GM23338 (cell line): ENCODE measurements around the gene DCLK1. TPM values are rescaled to one million over a fixed set of nuclear protein-coding genes. Genes with fewer than 3 reads are reported as not detected.

Experiments
- ATAC-seq: fragments of 200-7000 bp; cut with Tn5 transposase; 3 replicates; pipeline ENCODE4 v1.9.1; 2020
- DNase-seq: peaks from one replicate; pipeline ENCODE4 v3.0.0-alpha.2; 2015; ENCODE audit warnings: low spot score
- H2AFZ ChIP-seq: fragments of 200-600 bp; sonication (generic); 2 replicates; pipeline ENCODE4 v1.8.0; 2016; ENCODE audit warnings: antibody characterized with exemption, mild to moderate bottlenecking, moderate library complexity
- H3F3A ChIP-seq: fragments of 200-600 bp; sonication (generic); replicated peaks from 2 replicates; pipeline ENCODE4 v1.8.0; 2017; ENCODE audit warnings: antibody characterized with exemption, mixed run types, low read depth
- H3K27ac ChIP-seq: fragments of 200-600 bp; sonication (generic); 2 replicates; pipeline ENCODE4 v1.6.1; 2016; ENCODE audit warnings: low read depth
- H3K27me3 ChIP-seq: fragments of 200-600 bp; sonication (generic); 2 replicates; pipeline ENCODE4 v1.8.0; 2016; ENCODE audit warnings: mild to moderate bottlenecking, mixed run types, moderate library complexity; ENCODE audit not compliant: insufficient read depth
- H3K36me3 ChIP-seq: fragments of 200-600 bp; sonication (generic); 2 replicates; pipeline ENCODE4 v1.8.0; 2016; ENCODE audit warnings: mild to moderate bottlenecking; ENCODE audit not compliant: insufficient read depth
- H3K4me1 ChIP-seq: fragments of 200-600 bp; sonication (generic); 2 replicates; pipeline ENCODE4 v1.8.0; 2016; ENCODE audit warnings: mild to moderate bottlenecking, moderate library complexity; ENCODE audit not compliant: insufficient read depth
- H3K4me2 ChIP-seq: fragments of 200-600 bp; sonication (generic); 2 replicates; pipeline ENCODE4 v1.7.1; 2017; ENCODE audit warnings: mixed run types
- H3K4me3 ChIP-seq: fragments of 200-600 bp; sonication (generic); 2 replicates; pipeline ENCODE4 v1.6.1; 2016; ENCODE audit warnings: mixed run types
- H3K79me2 ChIP-seq: fragments of 200-600 bp; sonication (generic); replicated peaks from 2 replicates; pipeline ENCODE4 v1.8.0; 2017; ENCODE audit warnings: mild to moderate bottlenecking; ENCODE audit not compliant: insufficient read depth
- H3K9me2 ChIP-seq: fragments of 200-600 bp; sonication (generic); 2 replicates; pipeline ENCODE4 v1.8.0; 2017; ENCODE audit not compliant: insufficient read depth
- H4K20me1 ChIP-seq: fragments of 200-600 bp; sonication (generic); replicated peaks from 2 replicates; pipeline ENCODE4 v1.8.0; 2017; ENCODE audit warnings: mild to moderate bottlenecking; ENCODE audit not compliant: insufficient read depth
- H3K27ac Mint-ChIP-seq: 2 replicates; pipeline ENCODE4 v1.8.0; 2020; ENCODE audit warnings: inconsistent platforms, mild to moderate bottlenecking, moderate library complexity, mixed read lengths
- H3K27me3 Mint-ChIP-seq: 3 replicates; pipeline ENCODE4 v1.8.0; 2022; ENCODE audit warnings: low read depth, mild to moderate bottlenecking, moderate library complexity, mixed read lengths, inconsistent platforms; ENCODE audit not compliant: insufficient read depth, poor library complexity
- H3K36me3 Mint-ChIP-seq: 3 replicates; pipeline ENCODE4 v1.8.0; 2021; ENCODE audit warnings: low read depth, mild to moderate bottlenecking, inconsistent platforms, moderate library complexity, mixed read lengths
- H3K4me1 Mint-ChIP-seq: 3 replicates; pipeline ENCODE4 v1.8.0; 2020; ENCODE audit warnings: mild to moderate bottlenecking, inconsistent platforms, mixed read lengths
- H3K4me3 Mint-ChIP-seq: 3 replicates; pipeline ENCODE4 v1.8.0; 2021; ENCODE audit warnings: moderate library complexity, mild to moderate bottlenecking, inconsistent platforms, mixed read lengths
- H3K9me3 Mint-ChIP-seq: 3 replicates; pipeline ENCODE4 v1.8.0; 2020; ENCODE audit warnings: moderate library complexity, mild to moderate bottlenecking, inconsistent platforms, mixed read lengths
- CREB1 ChIP-seq: fragments of 250-450 bp; sonication (Bioruptor Pico); IDR thresholded peaks from 2 replicates; pipeline ENCODE4 v1.5.0; 2020; ENCODE audit warnings: low read depth, mild to moderate bottlenecking, moderate library complexity
- EZH2 ChIP-seq: fragments of 200-600 bp; sonication (generic); IDR thresholded peaks from one replicate; pipeline ENCODE4 v1.8.0; 2017; ENCODE audit warnings: antibody characterized with exemption, mild to moderate bottlenecking, low read depth; ENCODE audit not compliant: unreplicated experiment
- EZH2phosphoT487 ChIP-seq: fragments of 200-600 bp; sonication (generic); IDR thresholded peaks from one replicate; pipeline ENCODE4 v1.8.1; 2018; ENCODE audit warnings: antibody characterized with exemption; ENCODE audit not compliant: unreplicated experiment
- JUNB ChIP-seq: IDR thresholded peaks from one replicate; pipeline ENCODE4 v1.6.1; 2016; ENCODE audit warnings: antibody characterized with exemption; ENCODE audit not compliant: unreplicated experiment
- NANOG ChIP-seq: IDR thresholded peaks from 2 replicates; pipeline ENCODE4 v1.6.1; 2016; ENCODE audit warnings: antibody characterized with exemption, borderline replicate concordance
- POLR2AphosphoS5 ChIP-seq: IDR thresholded peaks from 2 replicates; pipeline ENCODE4 v1.6.1; 2016; ENCODE audit warnings: antibody characterized with exemption, low read depth
- STAT1 ChIP-seq: IDR thresholded peaks from one replicate; pipeline ENCODE4 v1.6.1; 2016; ENCODE audit warnings: antibody characterized with exemption; ENCODE audit not compliant: unreplicated experiment
- ZNF114 ChIP-seq: fragments of 250-450 bp; sonication (Bioruptor Pico); IDR thresholded peaks from 2 replicates; pipeline ENCODE4 v1.5.0; 2020; ENCODE audit warnings: mild to moderate bottlenecking, moderate library complexity
- ZNF331 ChIP-seq: fragments of 250-450 bp; sonication (Bioruptor Pico); IDR thresholded peaks from 2 replicates; pipeline ENCODE4 v1.5.0; 2020; ENCODE audit warnings: low read depth, mild to moderate bottlenecking, moderate library complexity
- polyA plus RNA-seq: library from polyadenylated mRNA; unstranded; fragments of >200 nt; fragmentation: Nextera tagmentation; extraction: Ambion mirVana; gene quantifications from 2 replicates; pipeline ENCODE4 v1.2.1, GENCODE V29; 2016
- total RNA-seq: library from RNA; depleted of rRNA; stranded (reverse); fragments of >200 nt; shearing (Covaris generic); gene quantifications from 2 replicates; pipeline ENCODE4 v1.2.3, GENCODE V29; 2014
- TF ChIP-seq, protein P1 (sequence below): IDR thresholded peaks from 2 replicates; pipeline ENCODE4 v1.6.1; 2016; ENCODE audit warnings: antibody characterized with exemption
- TF ChIP-seq, protein P2 (sequence below): IDR thresholded peaks from one replicate; pipeline ENCODE4 v1.6.1; 2018; ENCODE audit warnings: antibody characterized with exemption; ENCODE audit not compliant: unreplicated experiment
- TF ChIP-seq, protein P3 (sequence below): fragments of 250-450 bp; sonication (Bioruptor Pico); IDR thresholded peaks from 2 replicates; pipeline ENCODE4 v1.5.0; 2020; ENCODE audit warnings: mild to moderate bottlenecking, moderate library complexity
- TF ChIP-seq, protein P4 (sequence below), 2 experiments: fragments of 200-600 bp in 1 of 2; sonication (generic) in 1 of 2; conservative IDR thresholded peaks; 2 replicates each; pipeline versions ENCODE4 v1.5.1 to v1.6.1; 2016 to 2017; ENCODE audit warnings: antibody characterized with exemption in 2 of 2, low read depth in 2 of 2, mild to moderate bottlenecking in 2 of 2, moderate library complexity in 1 of 2

The DCLK1 gene
- total and polyA plus RNA-seq, 2 experiments from 2014 or later: 13.1 to 57.7 TPM

DNA sequence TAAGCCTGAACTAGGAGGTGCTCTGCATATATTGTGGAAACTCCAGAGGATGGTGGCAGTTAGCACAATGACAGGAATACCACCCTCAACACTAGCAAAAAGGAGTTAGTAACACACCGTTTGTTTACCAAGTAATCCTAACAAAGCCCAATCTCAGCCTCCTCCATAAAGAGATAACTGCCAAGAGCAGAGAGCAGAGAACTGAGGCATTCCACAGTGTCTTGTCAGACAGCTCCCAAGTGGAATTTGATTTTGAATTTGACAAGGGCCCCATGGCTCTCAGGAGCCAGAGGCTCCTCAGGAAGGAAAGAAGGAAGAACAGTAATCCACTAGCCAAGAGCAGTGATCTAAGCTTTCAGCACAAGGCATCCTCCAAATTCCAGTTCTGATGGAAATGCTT is 298.6 kb downstream of the DCLK1 start:
- Histone ChIP-seq H3K27me3 (no peaks in the 10 kb centered on the region), H4K20me1 (no peaks in the 10 kb centered on the region), H3K79me2 (no peaks in the 10 kb centered on the region), H3K9me2 (no peaks in the 10 kb centered on the region), H3K4me3 (no peak overlapping the region), H3F3A (no peaks in the 10 kb centered on the region), H3K4me1 (no peaks in the 10 kb centered on the region), H3K4me2 (no peak overlapping the region), H2AFZ (no peak overlapping the region), H3K27ac (no peak overlapping the region), H3K36me3 (no peaks in the 10 kb centered on the region)
- ATAC-seq (no peak), DNase-seq (no peak)
- no peak overlapping the region for H3K27ac Mint-ChIP-seq
- 0 out of 3 replicates have a peak, but pooled peaks cover 1% of the 10 kb centered on the region for H3K36me3 Mint-ChIP-seq
- peaks cover 12% of the 10 kb centered on the region; the same call in 2 of the 3 replicates for H3K4me1 Mint-ChIP-seq
- no peak for TF ChIP-seq EZH2
- TF ChIP-seq ZNF331 (CRISPR knock-in tag): no peak
- TF ChIP-seq NANOG: no peak
- TF ChIP-seq, protein P1, sequence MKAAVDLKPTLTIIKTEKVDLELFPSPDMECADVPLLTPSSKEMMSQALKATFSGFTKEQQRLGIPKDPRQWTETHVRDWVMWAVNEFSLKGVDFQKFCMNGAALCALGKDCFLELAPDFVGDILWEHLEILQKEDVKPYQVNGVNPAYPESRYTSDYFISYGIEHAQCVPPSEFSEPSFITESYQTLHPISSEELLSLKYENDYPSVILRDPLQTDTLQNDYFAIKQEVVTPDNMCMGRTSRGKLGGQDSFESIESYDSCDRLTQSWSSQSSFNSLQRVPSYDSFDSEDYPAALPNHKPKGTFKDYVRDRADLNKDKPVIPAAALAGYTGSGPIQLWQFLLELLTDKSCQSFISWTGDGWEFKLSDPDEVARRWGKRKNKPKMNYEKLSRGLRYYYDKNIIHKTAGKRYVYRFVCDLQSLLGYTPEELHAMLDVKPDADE: no peak
- no peak for TF ChIP-seq POLR2AphosphoS5
- no peak for TF ChIP-seq STAT1
- TF ChIP-seq, protein P2, sequence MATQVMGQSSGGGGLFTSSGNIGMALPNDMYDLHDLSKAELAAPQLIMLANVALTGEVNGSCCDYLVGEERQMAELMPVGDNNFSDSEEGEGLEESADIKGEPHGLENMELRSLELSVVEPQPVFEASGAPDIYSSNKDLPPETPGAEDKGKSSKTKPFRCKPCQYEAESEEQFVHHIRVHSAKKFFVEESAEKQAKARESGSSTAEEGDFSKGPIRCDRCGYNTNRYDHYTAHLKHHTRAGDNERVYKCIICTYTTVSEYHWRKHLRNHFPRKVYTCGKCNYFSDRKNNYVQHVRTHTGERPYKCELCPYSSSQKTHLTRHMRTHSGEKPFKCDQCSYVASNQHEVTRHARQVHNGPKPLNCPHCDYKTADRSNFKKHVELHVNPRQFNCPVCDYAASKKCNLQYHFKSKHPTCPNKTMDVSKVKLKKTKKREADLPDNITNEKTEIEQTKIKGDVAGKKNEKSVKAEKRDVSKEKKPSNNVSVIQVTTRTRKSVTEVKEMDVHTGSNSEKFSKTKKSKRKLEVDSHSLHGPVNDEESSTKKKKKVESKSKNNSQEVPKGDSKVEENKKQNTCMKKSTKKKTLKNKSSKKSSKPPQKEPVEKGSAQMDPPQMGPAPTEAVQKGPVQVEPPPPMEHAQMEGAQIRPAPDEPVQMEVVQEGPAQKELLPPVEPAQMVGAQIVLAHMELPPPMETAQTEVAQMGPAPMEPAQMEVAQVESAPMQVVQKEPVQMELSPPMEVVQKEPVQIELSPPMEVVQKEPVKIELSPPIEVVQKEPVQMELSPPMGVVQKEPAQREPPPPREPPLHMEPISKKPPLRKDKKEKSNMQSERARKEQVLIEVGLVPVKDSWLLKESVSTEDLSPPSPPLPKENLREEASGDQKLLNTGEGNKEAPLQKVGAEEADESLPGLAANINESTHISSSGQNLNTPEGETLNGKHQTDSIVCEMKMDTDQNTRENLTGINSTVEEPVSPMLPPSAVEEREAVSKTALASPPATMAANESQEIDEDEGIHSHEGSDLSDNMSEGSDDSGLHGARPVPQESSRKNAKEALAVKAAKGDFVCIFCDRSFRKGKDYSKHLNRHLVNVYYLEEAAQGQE: no peak
- TF ChIP-seq CREB1 (CRISPR knock-in tag): no peak
- TF ChIP-seq ZNF114 (CRISPR knock-in tag): no peak
- TF ChIP-seq JUNB: no peak
- TF ChIP-seq, protein P3, sequence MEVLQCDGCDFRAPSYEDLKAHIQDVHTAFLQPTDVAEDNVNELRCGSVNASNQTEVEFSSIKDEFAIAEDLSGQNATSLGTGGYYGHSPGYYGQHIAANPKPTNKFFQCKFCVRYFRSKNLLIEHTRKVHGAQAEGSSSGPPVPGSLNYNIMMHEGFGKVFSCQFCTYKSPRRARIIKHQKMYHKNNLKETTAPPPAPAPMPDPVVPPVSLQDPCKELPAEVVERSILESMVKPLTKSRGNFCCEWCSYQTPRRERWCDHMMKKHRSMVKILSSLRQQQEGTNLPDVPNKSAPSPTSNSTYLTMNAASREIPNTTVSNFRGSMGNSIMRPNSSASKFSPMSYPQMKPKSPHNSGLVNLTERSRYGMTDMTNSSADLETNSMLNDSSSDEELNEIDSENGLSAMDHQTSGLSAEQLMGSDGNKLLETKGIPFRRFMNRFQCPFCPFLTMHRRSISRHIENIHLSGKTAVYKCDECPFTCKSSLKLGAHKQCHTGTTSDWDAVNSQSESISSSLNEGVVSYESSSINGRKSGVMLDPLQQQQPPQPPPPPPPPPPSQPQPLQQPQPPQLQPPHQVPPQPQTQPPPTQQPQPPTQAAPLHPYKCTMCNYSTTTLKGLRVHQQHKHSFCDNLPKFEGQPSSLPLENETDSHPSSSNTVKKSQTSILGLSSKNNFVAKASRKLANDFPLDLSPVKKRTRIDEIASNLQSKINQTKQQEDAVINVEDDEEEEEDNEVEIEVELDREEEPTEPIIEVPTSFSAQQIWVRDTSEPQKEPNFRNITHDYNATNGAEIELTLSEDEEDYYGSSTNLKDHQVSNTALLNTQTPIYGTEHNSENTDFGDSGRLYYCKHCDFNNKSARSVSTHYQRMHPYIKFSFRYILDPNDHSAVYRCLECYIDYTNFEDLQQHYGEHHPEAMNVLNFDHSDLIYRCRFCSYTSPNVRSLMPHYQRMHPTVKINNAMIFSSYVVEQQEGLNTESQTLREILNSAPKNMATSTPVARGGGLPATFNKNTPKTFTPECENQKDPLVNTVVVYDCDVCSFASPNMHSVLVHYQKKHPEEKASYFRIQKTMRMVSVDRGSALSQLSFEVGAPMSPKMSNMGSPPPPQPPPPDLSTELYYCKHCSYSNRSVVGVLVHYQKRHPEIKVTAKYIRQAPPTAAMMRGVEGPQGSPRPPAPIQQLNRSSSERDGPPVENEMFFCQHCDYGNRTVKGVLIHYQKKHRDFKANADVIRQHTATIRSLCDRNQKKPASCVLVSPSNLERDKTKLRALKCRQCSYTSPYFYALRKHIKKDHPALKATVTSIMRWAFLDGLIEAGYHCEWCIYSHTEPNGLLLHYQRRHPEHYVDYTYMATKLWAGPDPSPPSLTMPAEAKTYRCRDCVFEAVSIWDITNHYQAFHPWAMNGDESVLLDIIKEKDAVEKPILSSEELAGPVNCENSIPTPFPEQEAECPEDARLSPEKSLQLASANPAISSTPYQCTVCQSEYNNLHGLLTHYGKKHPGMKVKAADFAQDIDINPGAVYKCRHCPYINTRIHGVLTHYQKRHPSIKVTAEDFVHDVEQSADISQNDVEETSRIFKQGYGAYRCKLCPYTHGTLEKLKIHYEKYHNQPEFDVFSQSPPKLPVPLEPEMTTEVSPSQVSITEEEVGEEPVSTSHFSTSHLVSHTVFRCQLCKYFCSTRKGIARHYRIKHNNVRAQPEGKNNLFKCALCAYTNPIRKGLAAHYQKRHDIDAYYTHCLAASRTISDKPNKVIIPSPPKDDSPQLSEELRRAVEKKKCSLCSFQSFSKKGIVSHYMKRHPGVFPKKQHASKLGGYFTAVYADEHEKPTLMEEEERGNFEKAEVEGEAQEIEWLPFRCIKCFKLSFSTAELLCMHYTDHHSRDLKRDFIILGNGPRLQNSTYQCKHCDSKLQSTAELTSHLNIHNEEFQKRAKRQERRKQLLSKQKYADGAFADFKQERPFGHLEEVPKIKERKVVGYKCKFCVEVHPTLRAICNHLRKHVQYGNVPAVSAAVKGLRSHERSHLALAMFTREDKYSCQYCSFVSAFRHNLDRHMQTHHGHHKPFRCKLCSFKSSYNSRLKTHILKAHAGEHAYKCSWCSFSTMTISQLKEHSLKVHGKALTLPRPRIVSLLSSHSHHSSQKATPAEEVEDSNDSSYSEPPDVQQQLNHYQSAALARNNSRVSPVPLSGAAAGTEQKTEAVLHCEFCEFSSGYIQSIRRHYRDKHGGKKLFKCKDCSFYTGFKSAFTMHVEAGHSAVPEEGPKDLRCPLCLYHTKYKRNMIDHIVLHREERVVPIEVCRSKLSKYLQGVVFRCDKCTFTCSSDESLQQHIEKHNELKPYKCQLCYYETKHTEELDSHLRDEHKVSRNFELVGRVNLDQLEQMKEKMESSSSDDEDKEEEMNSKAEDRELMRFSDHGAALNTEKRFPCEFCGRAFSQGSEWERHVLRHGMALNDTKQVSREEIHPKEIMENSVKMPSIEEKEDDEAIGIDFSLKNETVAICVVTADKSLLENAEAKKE: no peak
- TF ChIP-seq EZH2phosphoT487: no peak
- TF ChIP-seq, protein P4, sequence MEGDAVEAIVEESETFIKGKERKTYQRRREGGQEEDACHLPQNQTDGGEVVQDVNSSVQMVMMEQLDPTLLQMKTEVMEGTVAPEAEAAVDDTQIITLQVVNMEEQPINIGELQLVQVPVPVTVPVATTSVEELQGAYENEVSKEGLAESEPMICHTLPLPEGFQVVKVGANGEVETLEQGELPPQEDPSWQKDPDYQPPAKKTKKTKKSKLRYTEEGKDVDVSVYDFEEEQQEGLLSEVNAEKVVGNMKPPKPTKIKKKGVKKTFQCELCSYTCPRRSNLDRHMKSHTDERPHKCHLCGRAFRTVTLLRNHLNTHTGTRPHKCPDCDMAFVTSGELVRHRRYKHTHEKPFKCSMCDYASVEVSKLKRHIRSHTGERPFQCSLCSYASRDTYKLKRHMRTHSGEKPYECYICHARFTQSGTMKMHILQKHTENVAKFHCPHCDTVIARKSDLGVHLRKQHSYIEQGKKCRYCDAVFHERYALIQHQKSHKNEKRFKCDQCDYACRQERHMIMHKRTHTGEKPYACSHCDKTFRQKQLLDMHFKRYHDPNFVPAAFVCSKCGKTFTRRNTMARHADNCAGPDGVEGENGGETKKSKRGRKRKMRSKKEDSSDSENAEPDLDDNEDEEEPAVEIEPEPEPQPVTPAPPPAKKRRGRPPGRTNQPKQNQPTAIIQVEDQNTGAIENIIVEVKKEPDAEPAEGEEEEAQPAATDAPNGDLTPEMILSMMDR (conservative IDR thresholded peaks at IDR 0.05; ENCODE audit: low read depth in 2 of 2): no peak
- H3K4me3 Mint-ChIP-seq: no peak overlapping the region
- H3K27me3 Mint-ChIP-seq: peaks cover 3% of the 10 kb centered on the region
- H3K9me3 Mint-ChIP-seq: no peaks in the 10 kb centered on the region
